K562 (cell line): ENCODE measurements around the gene PCID2. TPM values are rescaled to one million over a fixed set of nuclear protein-coding genes. Genes with fewer than 3 reads are reported as not detected.

Experiments
- CAMTA2 ChIP-seq: fragments of 250-450 bp; sonication (Bioruptor Pico); conservative IDR thresholded peaks from 2 replicates; pipeline ENCODE4 v1.5.1; 2022
- CEBPB ChIP-seq: fragments of 450-650 bp; IDR thresholded peaks from 2 replicates; pipeline ENCODE4 v1.6.1; 2016; ENCODE audit warnings: missing genetic modification characterization, missing compliant biosample characterization
- CHD1 ChIP-seq: fragments of 200-600 bp; sonication (generic); IDR thresholded peaks from one replicate; pipeline ENCODE4 v1.6.1; 2012; ENCODE audit warnings: mild to moderate bottlenecking, moderate library complexity, low read length, inconsistent platforms
- FIP1L1 ChIP-seq: fragments of 200-400 bp; formaldehyde crosslinking; IDR thresholded peaks from 2 replicates; pipeline ENCODE4 v1.6.1; 2018; ENCODE audit warnings: mild to moderate bottlenecking, low read depth, low read length; ENCODE audit not compliant: poor library complexity, severe bottlenecking
- KAT7 ChIP-seq: sonication (generic); formaldehyde crosslinking; IDR thresholded peaks from 2 replicates; pipeline ENCODE4 v1.8.0; 2022; ENCODE audit warnings: missing genetic modification reagents, mild to moderate bottlenecking, borderline replicate concordance
- KLF6 ChIP-seq: fragments of 250-450 bp; sonication (Bioruptor Pico); IDR thresholded peaks from 2 replicates; pipeline ENCODE4 v1.4.0; 2020; ENCODE audit warnings: mild to moderate bottlenecking, moderate library complexity, borderline replicate concordance
- MAFG ChIP-seq: fragments of 450-650 bp; conservative IDR thresholded peaks from 2 replicates; pipeline ENCODE4 v1.6.1; 2016; ENCODE audit warnings: missing genetic modification characterization, missing compliant biosample characterization
- MGA ChIP-seq: fragments of 450-650 bp; IDR thresholded peaks from 2 replicates; pipeline ENCODE4 v1.6.1; 2016; ENCODE audit warnings: mild to moderate bottlenecking, moderate library complexity
- NR3C1 ChIP-seq: sonication (generic); formaldehyde crosslinking; IDR thresholded peaks from 2 replicates; pipeline ENCODE4 v1.8.1; 2022; ENCODE audit warnings: missing genetic modification reagents
- PML ChIP-seq: IDR thresholded peaks from 2 replicates; pipeline ENCODE4 v1.6.1; 2012; ENCODE audit warnings: low read length, inconsistent platforms
- PPARD ChIP-seq: fragments of 250-450 bp; sonication (Bioruptor Pico); IDR thresholded peaks from 2 replicates; pipeline ENCODE4 v1.8.0; 2022; ENCODE audit warnings: inconsistent platforms, mild to moderate bottlenecking, moderate library complexity
- RFX5 ChIP-seq: IDR thresholded peaks from 2 replicates; pipeline ENCODE4 v1.6.1; 2011; ENCODE audit warnings: low read depth, mild to moderate bottlenecking, improper control_type of control experiment, low read length
- SAP30 ChIP-seq: fragments of 200-600 bp; sonication (generic); IDR thresholded peaks from 2 replicates; pipeline ENCODE4 v1.6.1; 2012; ENCODE audit warnings: borderline replicate concordance, low read depth, mild to moderate bottlenecking, moderate library complexity, low read length, control low read depth, inconsistent platforms; ENCODE audit not compliant: insufficient read depth, poor library complexity, severe bottlenecking
- SMARCA4 ChIP-seq: fragments of 450-650 bp; IDR thresholded peaks from 2 replicates; pipeline ENCODE4 v1.6.1; 2016
- SNIP1 ChIP-seq: fragments of 450-650 bp; IDR thresholded peaks from 2 replicates; pipeline ENCODE4 v1.7.1; 2017; ENCODE audit warnings: low read depth, mild to moderate bottlenecking
- SRSF3 ChIP-seq: fragments of 200-400 bp; formaldehyde crosslinking; IDR thresholded peaks from 2 replicates; pipeline ENCODE4 v1.6.1; 2016; ENCODE audit warnings: mild to moderate bottlenecking, low read length, moderate library complexity; ENCODE audit not compliant: insufficient read depth
- TAL1 ChIP-seq: fragments of 450-650 bp; IDR thresholded peaks from 2 replicates; pipeline ENCODE4 v1.6.1; 2016; ENCODE audit warnings: mild to moderate bottlenecking
- ZNF165 ChIP-seq: fragments of 250-450 bp; sonication (Bioruptor Pico); IDR thresholded peaks from 2 replicates; pipeline ENCODE4 v1.4.0; 2020; ENCODE audit warnings: borderline replicate concordance
- ZNF174 ChIP-seq: fragments of 250-450 bp; sonication (Bioruptor Pico); IDR thresholded peaks from 2 replicates; pipeline ENCODE4 v1.4.0; 2020; ENCODE audit warnings: mild to moderate bottlenecking
- polyA plus RNA-seq, 8 experiments: library from polyadenylated mRNA; depleted of rRNA in 4 of 8; stranded (reverse) in 5 of 8; unstranded in 3 of 8; fragments of >200 nt; fragmentation: Nextera tagmentation in 2 of 8; fragmentation: Illumina TruSeq in 1 of 8; extraction: Ambion mirVana in 2 of 8; extraction: Trizol in 1 of 8; gene quantifications; 2 replicates each; pipeline versions ENCODE4 v1.2.1 to v1.2.3, GENCODE V29; 2011 to 2014; ENCODE audit warnings: inconsistent platforms in 1 of 8, missing spikeins in 1 of 8
- total RNA-seq, 7 experiments: library from RNA; depleted of rRNA in 6 of 7; stranded (reverse); fragments of >200 nt in 6 of 7; fragmentation: Illumina TruSeq in 2 of 7; extraction: Trizol in 2 of 7; gene quantifications; 2 replicates each; pipeline versions ENCODE4 v1.2.1 to v1.2.3, GENCODE V29; 2011 to 2021; ENCODE audit warnings: low replicate concordance in 1 of 7

PCID2 gene
- total and polyA plus RNA-seq, 9 of the 15 experiments (the other 6 are each of a cell fraction or from before 2014, with no cell fraction given) = 39.6 to 117 (median 59.6) TPM

- TF ChIP-seq PML = no peak
- no peak for TF ChIP-seq ZNF174 (CRISPR knock-in tag)
- no peak for TF ChIP-seq SRSF3
- TF ChIP-seq KAT7 (CRISPR knock-in tag) = no peak
- no peak for TF ChIP-seq TAL1
- no peak for TF ChIP-seq FIP1L1
- peak; percentile 77; the same call in 1 of the 2 replicates for TF ChIP-seq KLF6 (CRISPR knock-in tag)
- TF ChIP-seq SAP30 = no peak
- no peak for TF ChIP-seq CAMTA2 (CRISPR knock-in tag)
- no peak for TF ChIP-seq SMARCA4
- peak; percentile 63 for TF ChIP-seq CEBPB
- TF ChIP-seq ZNF165 (CRISPR knock-in tag) = no peak
- no peak for TF ChIP-seq SNIP1
- no peak for TF ChIP-seq MAFG (tag)
- TF ChIP-seq CHD1 = no peak
- TF ChIP-seq MGA = 0 out of 2 replicates have a peak, but pooled peaks have one; percentile 30
- no peak for TF ChIP-seq NR3C1 (CRISPR knock-in tag)
- no peak for TF ChIP-seq RFX5
- TF ChIP-seq PPARD (CRISPR knock-in tag) = no peak
- TF ChIP-seq, all 486 proteins: peak for 40
Measured at GRCh38 chr13:113138792-113139551, 69.5 kb downstream of the PCID2 start (continued).
